Epidermal melanocyte (primary cell): Measurements from ENCODE around the gene CHAMP1.

Experiments used
- DNase-seq: peaks from one replicate; pipeline ENCODE4 v3.0.0; 2011; ENCODE audit warnings: low spot score; ENCODE audit not compliant: insufficient read length

The CHAMP1 gene

DNA sequence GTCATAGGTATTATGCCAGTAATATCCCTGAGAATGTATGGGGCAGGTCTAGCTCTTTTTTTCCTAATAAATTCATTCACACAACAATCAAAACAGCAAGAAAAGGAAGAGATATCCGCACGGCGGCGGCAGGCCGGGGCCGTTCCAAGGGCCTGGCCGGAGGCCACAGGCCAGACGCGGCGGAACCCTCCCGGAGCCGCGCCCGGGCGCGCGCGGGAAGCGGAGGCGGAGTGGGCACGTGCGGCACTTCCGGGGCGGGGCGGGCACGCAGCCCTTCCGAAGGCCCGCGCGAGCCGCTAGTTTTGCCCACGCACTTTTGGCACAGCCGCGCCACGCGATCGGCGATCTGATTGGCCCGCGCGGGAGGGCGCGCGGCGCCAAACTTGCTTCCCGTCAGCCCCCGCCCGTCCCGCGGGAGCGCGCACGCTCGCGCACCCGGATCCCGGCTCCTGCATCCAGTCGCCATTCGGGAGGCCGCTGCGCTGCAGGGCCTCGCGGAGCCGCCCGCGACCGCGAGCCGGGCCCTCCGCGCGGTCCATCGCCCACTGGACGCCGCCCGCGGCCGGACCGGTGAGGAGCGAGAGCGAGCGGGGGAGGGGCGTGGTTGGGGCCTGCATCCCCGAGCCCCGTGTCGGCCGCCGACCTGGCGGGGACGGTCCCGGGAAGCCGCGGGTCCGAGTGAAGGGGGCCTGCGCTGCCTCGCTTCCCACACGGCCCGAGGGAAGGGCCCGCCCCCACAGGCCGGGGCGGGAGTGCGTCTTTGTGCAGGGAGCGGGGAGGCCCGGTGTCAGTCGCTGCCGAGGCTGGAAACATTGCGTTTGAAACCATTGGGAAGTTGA, at the start of gene CHAMP1:
Gene CHAMP1, plus strand, starts transcription at position 430 of the 839 bp plus-strand sequence. CDS start 9,340 bp downstream, outside the sequence.
- peak; percentile 89 for DNase-seq

GRCh38 chr13:114264886-114265611, 49.3 kb upstream of the CHAMP1 start:
- no peak for DNase-seq

- no peak for DNase-seq
Measured at GRCh38 chr13:114266241-114266640, 48.1 kb upstream of the CHAMP1 start.

GRCh38 chr13:114268344-114269280, 45.7 kb upstream of the CHAMP1 start:
- no peak for DNase-seq

DNA sequence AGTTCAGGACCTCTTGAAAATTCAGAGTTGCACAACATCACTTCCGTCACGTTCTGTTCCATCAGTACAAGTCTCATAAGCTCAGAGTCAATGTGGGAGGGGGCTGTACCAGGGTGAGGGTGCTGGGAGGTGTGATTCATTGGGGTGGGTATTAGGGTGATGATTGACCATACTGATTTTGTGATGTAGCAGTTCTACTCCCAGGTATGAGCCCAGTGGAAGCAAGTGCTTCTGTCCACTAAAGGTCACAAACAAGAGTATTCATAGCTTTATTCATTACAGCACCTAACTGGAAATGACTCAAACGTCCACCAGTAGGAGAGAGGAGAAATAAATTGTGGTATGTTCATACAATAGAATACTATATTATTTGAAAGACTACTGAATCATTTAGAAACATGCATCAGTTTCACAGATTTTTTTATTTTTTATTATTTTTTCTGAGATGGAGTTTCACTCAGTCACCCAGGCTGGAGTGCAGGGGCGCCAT, 45.0 kb upstream of the CHAMP1 start:
- DNase-seq: no peak

DNA sequence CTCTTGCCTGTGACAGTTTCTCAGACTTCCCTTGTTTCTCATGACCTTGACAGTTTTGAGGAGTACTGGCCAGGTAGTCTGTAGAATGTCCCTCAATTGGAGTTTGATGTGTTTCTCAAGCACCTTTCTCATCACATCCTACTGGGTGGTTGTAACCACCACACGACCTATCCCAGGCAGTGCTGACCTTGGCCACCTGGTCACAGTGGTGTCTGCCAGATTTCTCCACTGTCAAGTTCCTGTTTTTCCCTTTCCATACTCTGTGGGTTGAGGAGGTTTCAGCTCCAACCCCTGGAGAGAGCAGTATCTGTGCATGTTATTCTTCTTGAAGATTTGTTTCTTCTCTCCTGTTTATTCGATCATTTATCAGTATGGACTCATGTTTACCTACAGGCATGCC, 41.3 kb upstream of the CHAMP1 start:
- no peak for DNase-seq

DNA sequence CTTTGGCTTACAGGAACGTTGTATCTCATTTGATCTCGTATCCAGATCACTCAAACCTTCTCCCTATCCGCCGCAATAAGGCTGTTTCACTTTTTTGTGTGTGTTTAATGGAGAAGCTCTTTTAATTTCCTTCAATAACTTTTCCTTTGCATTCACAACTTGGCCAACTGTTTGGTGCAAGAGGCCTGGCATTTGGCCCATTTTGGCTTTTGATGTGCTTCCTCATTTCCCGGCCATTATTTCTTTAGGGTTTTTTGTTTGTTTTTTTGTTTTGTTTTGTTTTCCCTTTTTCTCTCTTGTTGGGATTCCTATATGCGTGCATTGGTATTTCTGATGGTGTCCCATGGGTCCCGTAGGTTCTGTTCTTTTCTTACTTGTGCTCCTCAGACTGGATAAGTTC, 39.0 kb upstream of the CHAMP1 start:
- DNase-seq: no peak

GRCh38 chr13:114279146-114279545, 35.2 kb upstream of the CHAMP1 start:
- DNase-seq: no peak

GRCh38 chr13:114279758-114280355, 34.4 kb upstream of the CHAMP1 start:
- DNase-seq: no peak

DNA sequence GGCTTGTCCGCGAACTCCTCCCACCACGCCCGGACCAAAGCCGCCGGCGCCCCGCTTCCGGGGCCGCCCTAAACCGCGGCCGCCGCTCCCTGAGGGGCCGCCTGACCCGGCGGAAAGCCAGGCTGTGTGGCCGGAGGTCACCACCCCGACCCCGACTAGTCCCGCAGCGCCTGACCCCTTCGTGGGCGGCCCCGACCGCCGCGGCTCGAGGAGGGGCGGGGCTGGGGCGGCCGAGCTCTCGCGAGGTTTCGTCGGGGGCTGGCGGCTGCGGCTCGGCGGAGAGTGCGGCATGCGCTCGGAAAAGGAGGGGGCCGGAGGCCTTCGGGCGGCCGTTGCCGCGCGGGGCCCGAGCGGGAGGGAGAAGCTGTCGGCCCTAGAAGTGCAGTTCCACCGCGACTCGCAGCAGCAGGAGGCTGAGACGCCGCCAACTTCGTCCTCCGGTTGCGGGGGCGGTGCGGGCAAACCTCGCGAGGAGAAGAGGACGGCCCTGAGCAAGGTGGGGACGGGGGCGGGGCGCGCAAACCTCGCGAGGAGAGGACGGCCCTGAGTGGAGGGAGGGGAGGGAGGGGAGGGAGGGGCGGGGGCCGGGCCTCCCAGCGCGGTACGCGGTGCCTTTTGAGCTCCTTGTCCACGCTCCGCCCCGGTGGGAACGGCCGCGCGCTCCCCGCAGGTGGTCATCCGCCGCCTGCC, 32.8 kb upstream of the CHAMP1 start, which contains the start of gene UPF3A:
Gene UPF3A, plus strand, starts transcription at position 251 of the 690 bp plus-strand sequence. Its CDS starts 39 bp downstream, at position 290.
- DNase-seq: peak; percentile 82

GRCh38 chr13:114282041-114282670, 32.1 kb upstream of the CHAMP1 start:
- peak; percentile 60 for DNase-seq

DNA sequence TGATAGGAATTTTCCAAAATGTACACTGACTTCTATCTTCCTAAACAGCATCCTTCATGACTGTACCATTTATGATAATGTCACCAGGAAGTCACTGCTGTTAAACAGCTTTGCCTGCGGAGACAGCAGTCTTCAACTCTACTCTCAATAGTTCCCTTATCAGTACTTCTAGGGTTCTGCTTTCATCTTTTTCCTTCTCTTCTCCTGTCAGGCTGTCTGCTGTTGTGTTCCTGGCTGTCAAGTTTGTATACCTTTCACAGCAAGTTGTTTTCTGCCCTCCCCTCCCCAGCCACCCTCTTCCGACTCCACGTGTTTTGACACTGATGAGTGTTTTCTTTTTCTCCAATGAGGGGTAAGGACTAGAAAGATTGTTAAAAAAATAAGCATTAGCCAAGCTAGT, 30.7 kb upstream of the CHAMP1 start:
- DNase-seq: no peak

DNA sequence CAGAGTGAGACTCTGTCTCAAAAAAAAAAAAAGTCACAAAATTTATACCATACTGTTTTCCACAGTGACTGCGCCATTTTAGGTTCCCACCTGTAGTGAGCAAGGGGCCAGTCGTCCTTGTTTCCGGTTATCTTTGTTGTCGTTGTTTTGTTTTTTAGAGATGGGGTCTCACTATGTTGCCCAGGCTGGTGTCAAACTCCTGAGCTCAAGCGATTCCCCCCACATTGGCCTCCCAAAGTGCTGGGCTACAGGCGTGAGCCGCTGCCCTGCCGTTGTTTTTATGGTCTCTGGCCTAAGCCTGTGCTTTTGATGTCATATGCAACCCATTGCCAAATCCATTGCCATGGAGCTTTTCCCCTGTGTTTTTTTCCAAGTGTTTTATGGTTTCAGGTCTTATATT, 29.6 kb upstream of the CHAMP1 start:
- DNase-seq: no peak

DNA sequence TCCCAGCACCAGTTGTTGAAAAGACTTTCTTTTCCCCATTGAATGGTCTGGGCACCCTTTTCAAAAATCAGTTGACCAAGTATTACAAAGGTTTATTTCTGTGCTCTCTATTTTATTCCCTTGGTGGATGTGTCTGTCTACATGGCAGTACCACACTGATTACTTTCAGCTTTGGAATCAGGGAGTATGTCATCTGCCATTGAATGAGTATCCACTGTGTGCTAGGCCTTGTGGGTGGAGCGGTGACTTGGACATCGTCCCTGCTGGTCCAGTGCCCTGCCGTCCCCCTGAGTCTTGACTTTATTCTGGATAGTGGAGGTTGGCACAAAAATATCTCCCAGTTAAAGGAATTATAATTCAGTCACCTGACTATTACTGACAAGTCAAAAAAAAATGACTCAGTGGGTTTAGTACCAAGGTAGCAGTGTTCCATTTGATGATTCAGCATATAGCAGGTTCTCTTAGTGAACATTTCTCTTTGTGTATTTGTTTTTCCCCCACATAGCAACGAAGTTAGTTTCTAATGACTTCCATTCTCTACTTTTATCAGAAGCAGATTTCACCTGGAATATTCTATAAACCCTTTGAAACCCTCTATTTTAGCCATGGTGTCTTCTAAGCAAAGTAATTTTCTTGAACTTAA, 29.0 kb upstream of the CHAMP1 start:
- DNase-seq: no peak

- no peak for DNase-seq
Measured at GRCh38 chr13:114286808-114287207, 27.5 kb upstream of the CHAMP1 start.

GRCh38 chr13:114288157-114288591, 26.1 kb upstream of the CHAMP1 start:
- DNase-seq: no peak

GRCh38 chr13:114296448-114296847, 17.9 kb upstream of the CHAMP1 start:
- no peak for DNase-seq

GRCh38 chr13:114296902-114297301, 17.4 kb upstream of the CHAMP1 start:
- no peak for DNase-seq

GRCh38 chr13:114298866-114299265, 15.4 kb upstream of the CHAMP1 start:
- DNase-seq: no peak
